ENCODE results near the gene GOLGA7B. TPM values are rescaled to one million over a fixed set of nuclear protein-coding genes. Genes with fewer than 3 reads are reported as not detected.

GOLGA7B gene
- total and polyA plus RNA-seq, 9 of the 15 experiments (the other 6 are each of a cell fraction or from before 2014, with no cell fraction given) = 0.03 to 0.07 (median 0.04) TPM; not detected in 3

- no peak for DNase-seq (ENCODE audit: extremely low read depth in 1 of 4, low spot score in 3 of 4)
- H3K4me3 ChIP-seq = no peak overlapping the region
- no peak overlapping the region for H2AFZ ChIP-seq (ENCODE audit: low read depth, low read length)
- H3K27ac ChIP-seq (ENCODE audit: extremely low read depth, low read depth, low read length) = no peak overlapping the region
- peaks cover 0 to 27% of the 10 kb centered on the region in 2 experiments; a peak in 3 of 5 replicates for H3K27me3 ChIP-seq (ENCODE audit: control insufficient read depth in 2 of 2, insufficient read depth in 2 of 2, low read length in 2 of 2)
- no peaks in the 10 kb centered on the region for H4K20me1 ChIP-seq (replicated peaks; ENCODE audit: control insufficient read depth, insufficient read depth, low read length)
- ChIA-PET POLR2A (interaction anchor here (1.1 kb wide), 1 partner anchor 48 kb away, joined by 3 read pairs; no protein-coding TSS in a partner anchor), CTCF (ENCODE audit: low intra/inter-chr PET ratio) (no interaction called here)
- no peak for FAIRE-seq
- no peak for ATAC-seq
- no peaks in the 10 kb centered on the region for H3K9me3 ChIP-seq (replicated peaks; ENCODE audit: control insufficient read depth, insufficient read depth, low read depth, low read length)
- no peaks in the 10 kb centered on the region for H3K36me3 ChIP-seq (ENCODE audit: control insufficient read depth, insufficient read depth, low read length)
- no peaks in the 10 kb centered on the region for H3K79me2 ChIP-seq (ENCODE audit: control insufficient read depth, insufficient read depth, low read length)
- H3K9ac ChIP-seq (ENCODE audit: insufficient read depth in 1 of 2, low read depth in 2 of 2, low read length in 2 of 2) = no peak overlapping the region
- in situ Hi-C loops (cut with MboI) (no loop called here), intact Hi-C loops (cut with micrococcal nuclease) (no loop called here)
- BruUV-seq (replicated peaks) = no TSS peak
- WGBS (ENCODE audit: insufficient coverage, low coverage, missing lambda C conversion rate) = 5% methylated on average over 3 of the region's 3 CpGs
- no peak overlapping the region for H3K4me2 ChIP-seq (ENCODE audit: insufficient read depth, low read length)
- no peaks in the 10 kb centered on the region; a peak in 1 of 5 replicates for H3K4me1 ChIP-seq (replicated peaks in 1 of 2; ENCODE audit: control insufficient read depth in 2 of 2, insufficient read depth in 2 of 2, low read length in 2 of 2)
- H3K9me1 ChIP-seq (ENCODE audit: control insufficient read depth, insufficient read depth, low read length) = no peaks in the 10 kb centered on the region
- TF ChIP-seq, protein P1, sequence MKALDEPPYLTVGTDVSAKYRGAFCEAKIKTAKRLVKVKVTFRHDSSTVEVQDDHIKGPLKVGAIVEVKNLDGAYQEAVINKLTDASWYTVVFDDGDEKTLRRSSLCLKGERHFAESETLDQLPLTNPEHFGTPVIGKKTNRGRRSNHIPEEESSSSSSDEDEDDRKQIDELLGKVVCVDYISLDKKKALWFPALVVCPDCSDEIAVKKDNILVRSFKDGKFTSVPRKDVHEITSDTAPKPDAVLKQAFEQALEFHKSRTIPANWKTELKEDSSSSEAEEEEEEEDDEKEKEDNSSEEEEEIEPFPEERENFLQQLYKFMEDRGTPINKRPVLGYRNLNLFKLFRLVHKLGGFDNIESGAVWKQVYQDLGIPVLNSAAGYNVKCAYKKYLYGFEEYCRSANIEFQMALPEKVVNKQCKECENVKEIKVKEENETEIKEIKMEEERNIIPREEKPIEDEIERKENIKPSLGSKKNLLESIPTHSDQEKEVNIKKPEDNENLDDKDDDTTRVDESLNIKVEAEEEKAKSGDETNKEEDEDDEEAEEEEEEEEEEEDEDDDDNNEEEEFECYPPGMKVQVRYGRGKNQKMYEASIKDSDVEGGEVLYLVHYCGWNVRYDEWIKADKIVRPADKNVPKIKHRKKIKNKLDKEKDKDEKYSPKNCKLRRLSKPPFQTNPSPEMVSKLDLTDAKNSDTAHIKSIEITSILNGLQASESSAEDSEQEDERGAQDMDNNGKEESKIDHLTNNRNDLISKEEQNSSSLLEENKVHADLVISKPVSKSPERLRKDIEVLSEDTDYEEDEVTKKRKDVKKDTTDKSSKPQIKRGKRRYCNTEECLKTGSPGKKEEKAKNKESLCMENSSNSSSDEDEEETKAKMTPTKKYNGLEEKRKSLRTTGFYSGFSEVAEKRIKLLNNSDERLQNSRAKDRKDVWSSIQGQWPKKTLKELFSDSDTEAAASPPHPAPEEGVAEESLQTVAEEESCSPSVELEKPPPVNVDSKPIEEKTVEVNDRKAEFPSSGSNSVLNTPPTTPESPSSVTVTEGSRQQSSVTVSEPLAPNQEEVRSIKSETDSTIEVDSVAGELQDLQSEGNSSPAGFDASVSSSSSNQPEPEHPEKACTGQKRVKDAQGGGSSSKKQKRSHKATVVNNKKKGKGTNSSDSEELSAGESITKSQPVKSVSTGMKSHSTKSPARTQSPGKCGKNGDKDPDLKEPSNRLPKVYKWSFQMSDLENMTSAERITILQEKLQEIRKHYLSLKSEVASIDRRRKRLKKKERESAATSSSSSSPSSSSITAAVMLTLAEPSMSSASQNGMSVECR (CRISPR knock-in tag; IDR thresholded peaks at IDR 0.05) = no peak
- TF ChIP-seq NELFE (IDR thresholded peaks at IDR 0.05; ENCODE audit: insufficient read depth, insufficient read length) (no peak), TCFL5 (CRISPR knock-in tag; conservative IDR thresholded peaks at IDR 0.05) (no peak)
These were observed 19.6 kb upstream of the GOLGA7B start for GRCh38 chr10:97830064-97830463.

All from K562 (cell line).